Middle frontal gyrus (tissue), 1 donor: Measurements from ENCODE around the gene COMMD4.
"Not testable (repeated sequence)": the region's sequence is repeated elsewhere in the genome, so short reads cannot be mapped to it uniquely, and the experiment has no call there.

Experiments used
- DNase-seq: peaks from one replicate; pipeline ENCODE4 v3.0.0-alpha.2; 2015; ENCODE audit warnings: low spot score; ENCODE audit errors: extremely low spot score

COMMD4 gene

DNA sequence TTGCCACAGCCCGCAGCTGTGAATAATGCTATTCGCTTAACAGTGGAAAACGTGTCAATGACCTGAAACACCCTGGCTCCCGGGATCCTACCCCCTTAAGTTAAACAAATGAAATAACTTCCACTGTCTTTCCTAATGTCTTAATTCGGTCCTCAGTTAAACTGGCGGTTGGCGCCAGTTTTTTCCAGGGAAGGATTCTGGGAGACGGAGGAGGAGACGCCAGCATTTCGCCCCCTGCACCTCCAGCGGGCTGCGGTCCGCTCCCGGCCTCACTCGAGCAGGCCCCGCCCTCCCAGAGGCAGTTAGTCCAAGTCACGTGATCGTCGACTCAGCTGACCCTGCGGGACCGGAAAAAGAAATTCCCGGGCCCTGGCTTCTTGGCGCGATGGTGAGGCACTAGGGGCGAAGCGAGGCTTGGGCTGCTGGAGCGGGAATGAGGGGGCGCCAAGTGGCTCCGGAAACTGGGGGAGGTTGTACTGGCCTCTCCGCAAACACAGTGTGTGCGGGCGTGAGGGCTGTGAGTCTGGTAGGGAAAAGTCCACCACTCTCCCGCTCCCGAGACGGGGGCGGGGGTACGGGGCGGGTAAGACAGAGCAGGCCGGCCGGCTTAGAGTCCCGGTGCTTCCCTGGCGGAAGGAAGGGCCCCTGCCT, at the start of gene COMMD4:
Gene COMMD4 (plus strand): TSS at position 359 of the 651 bp plus-strand sequence. CDS start 27 bp downstream, at position 386.
- DNase-seq = peak; percentile 91

DNA sequence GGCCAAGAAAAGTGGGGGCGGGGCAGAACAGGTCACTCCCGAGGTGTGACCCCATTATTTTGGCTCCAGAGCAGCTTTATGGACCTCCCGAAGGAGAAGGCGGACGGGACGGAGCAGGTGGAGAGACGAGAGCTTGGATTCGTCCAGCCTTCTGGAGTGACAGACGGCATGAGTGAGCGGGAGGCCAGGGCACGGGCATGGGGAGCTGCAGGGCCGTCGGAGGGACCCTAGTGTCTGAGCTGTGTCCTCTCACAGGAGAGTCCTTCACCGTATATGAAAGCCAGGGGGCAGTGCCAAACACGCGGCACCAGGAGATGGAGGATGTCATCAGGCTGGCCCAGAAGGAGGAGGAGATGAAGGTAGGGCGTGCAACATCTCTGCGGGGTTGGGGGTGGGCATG, 42.2 kb upstream of the COMMD4 start:
- not testable (repeated sequence) for DNase-seq

DNA sequence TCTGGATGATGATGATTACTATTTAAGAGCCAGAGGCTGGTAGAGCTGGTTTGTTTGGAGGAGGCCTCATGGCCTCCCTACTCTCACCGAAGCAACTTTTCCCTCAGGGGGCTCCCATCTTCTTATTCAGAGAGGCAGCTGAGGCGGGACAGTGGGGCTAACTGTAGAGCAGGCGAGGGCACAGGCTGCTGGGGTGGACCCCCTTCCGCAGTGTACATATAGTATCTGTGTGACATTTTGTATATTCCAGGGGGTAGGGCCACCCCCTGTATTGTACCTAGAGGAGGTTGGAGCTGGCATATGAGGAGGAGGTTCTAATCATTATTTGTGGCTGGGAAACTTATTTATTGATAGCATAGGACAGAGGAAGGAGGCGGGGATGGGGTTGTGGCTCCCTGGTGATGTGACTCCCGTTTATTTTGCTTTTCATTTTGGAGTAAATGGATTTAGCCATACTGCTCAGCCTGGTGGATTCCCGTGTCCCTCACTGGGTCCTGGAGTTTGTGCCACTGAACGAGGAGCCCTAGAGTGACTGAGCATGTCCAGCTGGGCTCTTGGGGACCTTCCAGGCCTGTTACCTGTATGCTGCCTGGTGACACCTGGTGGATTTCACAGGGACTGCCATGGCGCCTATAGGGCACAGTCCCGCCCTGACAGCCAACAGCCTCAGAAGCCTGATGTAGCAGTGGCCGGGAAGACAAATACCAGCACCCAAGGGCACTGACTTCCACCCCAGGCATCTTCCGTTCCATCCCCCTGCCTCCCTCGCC, 37.1 kb upstream of the COMMD4 start:
- DNase-seq = not testable (repeated sequence)

DNA sequence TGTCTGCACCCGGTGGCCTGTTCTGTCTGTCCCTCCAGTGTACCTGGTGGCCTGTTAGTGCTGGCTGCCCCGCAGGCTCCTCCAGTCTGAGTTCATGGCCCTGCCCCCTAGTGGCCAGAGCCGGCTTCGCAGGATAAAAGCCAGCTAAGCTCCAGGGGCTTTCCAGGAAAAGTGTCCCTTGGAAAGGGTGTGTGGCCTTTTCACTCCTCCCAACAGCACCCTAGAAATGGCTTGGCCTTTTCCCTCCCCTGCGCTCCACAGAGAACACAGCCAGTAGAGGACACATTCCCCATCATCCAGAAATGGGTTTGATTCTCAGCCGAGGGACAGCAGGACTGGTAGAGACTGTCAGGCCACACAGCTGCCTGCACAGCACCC, 36.6 kb upstream of the COMMD4 start:
- not testable (repeated sequence) for DNase-seq

DNA sequence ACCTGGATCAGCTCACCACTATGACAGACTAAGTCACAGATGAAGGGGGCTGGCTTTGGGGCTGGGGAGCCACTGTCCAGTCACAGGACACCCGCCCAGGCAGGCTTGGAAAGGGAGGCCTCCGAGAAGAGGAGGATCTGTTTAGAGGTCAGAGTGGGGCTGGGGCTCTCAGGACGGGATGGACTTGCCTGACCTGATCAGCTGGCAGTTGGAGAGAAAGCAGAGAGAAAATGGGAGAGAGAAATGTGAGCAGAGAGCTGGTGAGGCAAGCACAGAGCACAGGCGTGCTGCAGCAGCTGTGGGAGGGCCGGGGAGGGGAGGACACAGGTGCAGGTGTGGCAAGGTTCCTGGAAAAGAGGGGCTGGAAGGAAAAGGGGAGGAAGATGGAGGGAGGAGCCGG, 35.8 kb upstream of the COMMD4 start:
- DNase-seq = not testable (repeated sequence)

DNA sequence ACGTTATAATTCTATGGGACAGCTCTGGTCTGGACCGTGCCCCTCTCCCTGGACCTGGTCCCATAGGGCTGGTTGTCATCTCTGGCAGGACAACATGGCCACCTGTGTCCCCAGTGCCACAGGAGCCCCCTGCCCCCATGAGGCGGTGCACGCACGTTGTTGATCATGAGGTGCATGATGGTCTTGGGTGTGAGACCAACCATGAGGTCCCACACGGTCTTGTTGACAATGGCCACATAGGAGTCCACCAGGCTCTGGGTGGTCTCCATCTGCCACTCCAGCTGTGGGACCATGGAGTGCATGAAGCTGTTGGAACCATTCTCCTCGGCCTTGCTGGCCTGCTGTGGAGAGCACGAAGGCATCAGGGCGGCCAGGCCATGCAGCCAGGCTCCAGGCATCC, 33.5 kb upstream of the COMMD4 start:
- DNase-seq = no peak

DNA sequence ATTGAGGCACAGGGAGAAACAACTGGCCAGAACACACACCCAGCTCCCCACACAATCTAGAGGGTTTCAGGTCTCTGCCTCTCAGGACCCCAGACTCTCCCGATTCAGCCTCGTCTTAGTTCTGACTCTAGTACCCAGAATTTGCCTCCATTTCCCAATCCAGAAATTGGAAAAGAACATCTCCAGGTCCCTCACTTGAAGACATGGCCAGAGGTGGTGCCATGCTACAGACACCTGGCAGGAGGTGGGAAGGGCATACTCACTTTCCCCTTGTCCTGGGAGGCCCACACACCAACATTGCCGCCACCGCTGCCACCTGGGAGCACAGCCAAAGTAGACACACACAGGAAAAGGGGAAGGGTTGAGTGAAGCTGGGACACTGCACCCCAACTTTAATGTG, 33.1 kb upstream of the COMMD4 start:
- not testable (repeated sequence) for DNase-seq

DNA sequence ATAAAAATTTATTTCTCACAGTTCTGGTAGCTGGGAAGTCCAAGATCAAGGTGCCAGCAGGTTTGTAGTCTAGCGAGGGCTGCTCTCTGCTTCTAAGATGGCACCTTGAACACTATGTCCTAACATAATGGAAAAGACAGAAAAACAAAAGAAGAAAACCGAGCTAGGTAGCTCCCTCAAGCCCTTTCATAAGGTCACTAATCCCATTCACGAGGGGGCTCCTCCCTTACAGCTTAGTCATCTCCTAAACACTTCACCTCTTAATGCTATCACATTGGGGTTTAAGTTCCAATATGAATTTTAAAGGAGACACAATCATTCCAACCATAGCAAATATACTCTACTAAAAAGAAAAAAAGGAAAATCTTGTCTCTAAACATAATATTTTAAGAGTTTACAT, 29.7 kb upstream of the COMMD4 start:
- DNase-seq = no peak

DNA sequence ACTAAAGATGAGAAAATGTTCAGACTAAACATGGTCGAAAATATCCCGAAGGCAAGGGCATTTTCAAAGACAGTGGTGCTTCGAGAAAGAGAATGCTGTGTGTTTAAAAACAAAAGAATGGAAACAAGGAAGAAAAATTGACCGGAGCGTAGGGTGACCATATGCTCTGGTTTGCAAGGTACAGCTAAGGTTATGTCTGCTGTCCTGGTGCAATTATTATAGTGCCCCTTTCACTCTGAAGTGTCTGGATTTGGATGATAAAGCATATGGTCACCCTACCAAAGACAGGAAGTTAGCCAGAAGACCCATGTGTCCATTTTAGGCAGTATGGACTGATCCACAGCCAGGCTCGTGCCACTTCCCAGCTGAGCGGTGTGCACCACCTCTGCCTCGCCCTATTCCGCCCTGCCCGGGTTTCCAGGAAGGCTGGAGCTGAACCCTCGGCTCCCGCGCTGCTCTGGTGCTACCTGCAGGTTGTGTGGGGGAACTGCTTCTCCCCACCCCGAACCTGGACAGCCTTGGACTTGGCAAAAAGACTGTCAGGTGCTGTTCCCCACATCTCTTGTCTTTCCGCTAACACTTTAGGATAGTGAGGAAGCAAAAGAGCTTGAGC, 28.0 kb upstream of the COMMD4 start:
- no peak for DNase-seq

DNA sequence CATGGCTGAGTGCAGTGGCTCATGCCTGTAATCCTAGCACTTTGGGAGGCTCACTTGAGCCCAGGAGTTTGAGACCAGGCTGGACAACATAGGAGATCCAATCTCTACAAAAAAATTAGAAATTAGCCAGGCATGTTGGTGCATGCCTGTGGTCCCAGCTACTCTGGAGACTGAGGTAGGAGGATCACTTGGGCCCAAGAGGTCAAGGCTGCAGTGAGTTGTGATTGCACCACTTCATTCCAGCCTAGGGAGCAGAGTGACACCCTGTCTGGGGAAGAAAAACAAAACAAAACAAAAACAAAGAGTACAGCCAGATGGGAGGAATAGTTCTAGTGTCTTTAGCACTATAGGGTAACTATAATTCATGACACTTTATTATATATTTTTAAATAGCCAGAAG, 26.2 kb upstream of the COMMD4 start:
- DNase-seq = no peak

DNA sequence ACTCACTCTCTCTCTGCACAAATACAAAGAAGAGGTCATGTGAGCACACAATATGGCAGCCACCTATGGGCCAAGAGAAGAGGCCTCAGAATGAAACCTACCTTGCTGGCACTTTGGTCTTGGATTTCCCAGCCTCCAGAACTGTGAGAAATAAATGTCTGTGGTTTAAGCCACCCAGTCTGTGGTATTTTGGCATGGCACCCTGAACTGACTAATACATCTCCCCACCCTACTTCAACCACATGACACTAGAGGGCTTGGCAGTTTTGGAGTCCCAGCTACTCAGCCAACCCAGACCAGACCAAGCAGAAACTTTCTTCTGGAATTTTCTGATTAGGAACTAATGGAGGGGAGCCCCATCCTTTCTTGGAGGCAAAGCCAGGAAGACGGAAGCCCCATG, 23.3 kb upstream of the COMMD4 start:
- DNase-seq = not testable (repeated sequence)

DNA sequence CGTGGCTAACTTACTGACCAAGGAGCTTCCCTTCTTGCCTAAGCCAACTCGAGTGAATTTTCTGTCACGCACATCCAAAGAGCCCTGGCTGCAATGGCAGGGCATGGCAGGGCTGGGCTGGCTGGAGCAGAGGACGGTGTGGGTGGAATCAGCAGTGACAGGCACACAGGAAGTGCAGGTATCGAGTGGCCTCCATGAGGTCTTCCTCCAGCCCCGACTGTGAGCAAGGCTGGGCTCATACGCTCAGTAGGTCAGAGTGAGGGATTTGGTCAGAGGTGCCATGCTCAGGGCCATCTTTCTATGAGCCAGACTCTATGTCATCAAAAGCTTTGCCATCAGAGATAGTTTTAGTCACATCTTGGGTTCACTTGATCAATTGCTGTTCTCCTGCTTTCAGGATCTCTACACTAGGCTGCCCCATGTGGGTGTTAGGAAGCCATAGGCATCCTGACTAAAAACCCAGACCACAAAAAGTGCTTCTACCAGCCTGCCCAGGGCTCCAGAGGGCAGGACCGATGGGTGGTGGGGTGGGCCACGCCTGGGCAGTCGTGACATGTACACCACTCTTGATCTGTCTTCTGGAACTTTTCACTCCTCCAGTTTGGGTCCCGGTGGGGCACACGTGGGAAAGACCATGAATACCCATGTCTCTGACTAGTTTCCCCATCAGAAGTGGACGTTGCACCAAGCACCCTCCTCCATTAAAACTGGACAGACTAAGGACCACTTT, 22.6 kb upstream of the COMMD4 start:
- no peak for DNase-seq

DNA sequence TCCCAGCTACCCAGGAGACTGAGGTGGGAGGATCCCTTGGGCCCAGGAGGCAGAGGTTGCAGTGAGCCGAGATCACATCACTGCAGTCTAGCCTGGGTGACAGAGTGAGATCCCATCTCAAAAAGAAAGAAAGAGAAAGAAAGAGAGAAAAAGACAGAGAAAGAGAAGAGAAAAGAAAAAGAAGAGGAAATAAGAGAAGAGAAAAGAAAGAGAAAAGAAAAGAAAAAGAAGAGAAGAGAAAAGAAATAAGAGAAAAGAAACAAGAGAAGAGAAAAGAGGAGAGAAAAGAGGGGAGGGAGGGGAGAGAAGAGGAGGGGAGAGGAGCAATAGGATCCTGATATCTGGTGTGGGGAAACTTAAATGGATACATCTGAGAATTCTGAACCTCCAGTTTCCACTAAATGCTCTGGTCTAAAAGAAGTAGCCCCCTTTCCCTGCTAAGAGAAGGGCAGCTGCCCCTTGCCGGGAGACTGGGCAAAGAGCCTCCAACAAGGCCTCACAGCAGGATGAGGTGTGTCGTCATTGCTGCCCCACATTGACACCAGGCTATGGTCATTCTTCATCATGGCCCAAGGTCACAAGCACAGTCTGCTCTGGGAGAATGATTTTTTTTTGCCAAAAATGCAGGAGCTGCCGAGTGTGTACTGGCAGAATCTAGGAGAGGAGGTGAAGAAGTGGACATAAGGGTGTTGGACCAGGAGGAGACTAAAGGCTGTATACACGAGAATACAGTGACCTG, 21.1 kb upstream of the COMMD4 start:
- no peak for DNase-seq

DNA sequence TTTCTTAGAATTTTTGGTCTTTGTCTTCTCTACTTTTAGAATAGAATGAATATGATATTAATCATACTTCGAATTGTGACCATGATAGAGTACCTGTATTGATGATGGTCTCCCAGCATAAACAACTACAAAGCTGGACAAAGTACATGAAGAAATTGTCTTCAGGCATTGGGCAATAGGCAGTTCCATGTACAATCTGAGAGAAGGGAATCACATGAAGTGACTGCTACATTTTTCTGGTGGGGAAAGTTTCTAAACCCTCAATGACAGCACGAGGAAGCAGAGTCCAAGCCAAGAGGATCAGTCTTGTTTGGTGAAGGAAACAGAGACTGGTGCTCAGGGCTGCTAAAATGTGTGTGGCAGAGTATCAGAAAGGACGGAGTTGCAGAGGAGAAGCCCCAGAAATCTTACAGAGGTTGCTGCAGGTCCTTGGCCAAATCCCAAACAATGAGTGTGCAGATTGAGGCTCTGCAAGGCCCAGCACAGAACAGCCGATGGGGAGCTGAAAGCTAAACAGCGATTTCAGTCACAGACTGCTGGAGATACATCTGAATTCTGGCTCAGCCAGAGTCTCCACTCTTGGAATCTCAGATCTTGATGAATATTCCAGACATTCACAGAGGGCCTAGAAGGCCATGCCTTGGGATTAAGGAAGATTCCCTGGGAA, 16.5 kb upstream of the COMMD4 start:
- DNase-seq = not testable (repeated sequence)

DNA sequence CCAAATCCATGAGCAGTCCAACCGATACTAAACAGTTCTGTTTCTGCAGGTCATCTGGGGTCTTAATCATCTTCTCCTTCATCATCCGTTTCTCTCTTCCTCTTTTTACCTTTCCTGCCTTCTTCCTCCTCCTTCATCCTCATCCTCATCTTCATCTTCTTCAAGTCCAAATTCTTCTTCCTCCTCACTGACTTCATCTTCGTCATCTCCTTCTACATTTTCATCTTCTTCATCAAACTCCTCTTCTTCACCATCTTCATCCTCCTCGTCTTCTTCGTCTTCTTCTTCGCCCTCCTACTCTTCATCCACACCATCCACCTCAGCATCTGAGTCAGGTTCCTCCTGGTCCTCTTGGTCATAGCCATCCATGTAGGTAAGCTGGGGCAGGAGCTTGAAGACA, 14.2 kb upstream of the COMMD4 start:
- DNase-seq = no peak

DNA sequence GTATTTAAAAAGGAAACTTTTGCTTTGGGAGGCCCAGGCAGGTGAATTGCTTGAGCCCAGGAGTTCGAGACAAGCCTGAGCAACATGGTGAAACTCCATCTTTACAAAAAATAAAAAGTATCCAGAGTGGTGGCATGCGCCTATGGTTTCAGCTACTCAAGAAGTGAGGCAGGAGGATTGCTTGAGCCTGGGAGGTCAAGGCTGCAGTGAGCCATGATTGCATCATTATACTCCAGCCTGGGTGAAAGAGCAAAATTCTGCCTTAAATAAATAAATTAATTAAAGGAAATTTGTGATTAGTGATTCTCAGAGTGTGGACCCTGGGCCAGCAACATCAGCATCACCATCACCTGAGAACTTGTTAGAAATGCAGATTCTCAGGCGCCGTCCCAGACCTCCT, 9.9 kb upstream of the COMMD4 start:
- DNase-seq = no peak

DNA sequence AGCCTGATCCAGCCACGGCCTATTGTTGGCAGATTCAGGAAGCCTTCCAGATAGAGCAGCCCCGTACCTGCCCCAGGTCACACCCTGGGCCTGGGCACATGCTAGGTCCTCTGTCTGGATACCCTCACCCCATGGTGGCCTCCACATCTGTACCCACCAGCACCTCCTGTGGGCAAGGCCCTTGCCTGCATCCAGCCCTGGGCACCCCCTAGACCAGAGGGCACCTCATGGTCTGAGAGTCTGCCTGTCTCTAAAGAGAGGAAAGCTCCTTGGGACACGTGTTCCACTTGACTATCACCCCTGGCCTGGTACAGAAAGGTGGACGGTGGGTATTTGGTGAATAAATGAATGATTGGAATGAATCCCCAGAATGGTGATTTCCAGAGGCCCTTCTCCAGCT, 8.9 kb upstream of the COMMD4 start:
- no peak for DNase-seq

DNA sequence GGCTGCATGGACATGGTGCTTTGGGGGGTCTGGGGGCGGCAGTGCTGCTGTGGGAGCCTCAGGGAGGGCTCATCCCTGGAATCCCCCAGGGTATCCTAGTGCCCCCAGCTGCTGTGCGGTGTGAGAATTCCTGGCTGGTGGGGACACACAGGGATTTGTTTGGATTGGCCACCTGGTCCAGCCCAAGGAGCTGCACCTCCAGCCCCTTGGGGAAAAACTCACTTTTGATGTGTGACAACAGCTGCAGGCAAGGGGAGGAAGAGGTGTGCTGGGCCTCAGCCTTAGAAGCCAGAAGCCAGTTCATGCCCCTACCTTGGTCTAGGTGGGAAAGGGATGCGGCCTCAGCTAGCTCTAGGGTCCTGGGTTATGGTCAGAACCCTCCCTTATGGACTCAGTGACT, 8.4 kb upstream of the COMMD4 start:
- no peak for DNase-seq

DNA sequence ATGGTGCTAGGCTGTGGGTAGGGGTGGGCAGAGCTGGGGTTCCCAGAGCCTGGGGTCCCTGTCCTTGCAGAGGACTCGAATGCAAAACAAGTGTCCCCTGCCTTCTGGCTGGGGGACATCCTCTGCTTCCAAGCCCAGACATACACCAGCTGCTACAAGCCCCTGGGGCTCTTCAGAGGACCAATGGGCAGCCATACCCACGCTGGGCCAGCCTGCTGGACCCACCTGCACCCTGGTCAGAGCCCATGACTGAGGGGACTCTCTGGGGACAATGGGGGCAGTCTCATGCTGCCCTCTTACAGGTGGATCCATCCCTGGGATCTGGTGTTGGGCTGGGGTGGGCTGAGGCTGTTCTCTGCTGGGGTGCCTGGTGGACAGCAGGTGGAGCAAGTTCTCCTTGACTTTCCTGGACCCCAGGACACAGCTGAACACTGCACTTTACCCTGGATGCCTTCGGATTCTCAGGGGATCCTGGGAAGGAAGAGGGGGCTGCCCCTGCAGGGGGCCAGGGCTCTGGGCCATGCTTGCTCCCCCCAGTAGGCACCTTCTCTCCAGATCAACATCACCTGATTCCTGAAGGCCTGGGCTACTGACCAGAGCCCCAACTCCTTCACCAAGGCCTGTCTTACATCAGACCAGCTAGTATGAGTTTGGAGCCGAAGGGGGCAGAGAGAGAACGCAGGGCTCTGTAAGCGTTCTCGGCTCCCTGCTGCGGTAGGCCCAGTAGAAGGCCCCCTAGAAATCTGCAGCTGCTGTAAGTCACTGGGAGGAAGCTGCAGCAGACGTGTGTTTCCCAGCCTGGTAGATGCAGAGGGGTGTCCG, 7.2 kb upstream of the COMMD4 start:
- no peak for DNase-seq

DNA sequence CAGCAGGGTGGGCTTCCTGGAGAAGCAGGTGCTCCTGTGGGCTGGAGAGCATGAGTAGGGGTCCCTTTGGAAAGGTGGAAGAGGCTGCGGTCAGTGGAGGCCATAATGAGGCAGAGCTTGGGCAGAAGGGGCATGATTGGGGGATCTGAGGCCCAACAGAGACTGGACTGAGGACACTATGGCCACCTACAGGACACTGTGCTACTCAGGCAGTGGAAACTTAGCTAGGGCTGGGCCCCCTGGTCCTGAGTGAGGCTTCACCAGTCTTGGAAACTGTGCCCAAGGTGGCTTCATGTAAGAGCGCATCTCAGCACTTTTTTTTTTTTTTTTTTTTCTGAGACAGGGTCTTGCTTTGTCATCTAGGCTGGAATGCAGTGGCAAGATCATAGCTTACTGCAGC, 6.3 kb upstream of the COMMD4 start:
- DNase-seq = no peak
